Measurements from ENCODE around the gene CEP120. TPM values are rescaled to one million over a fixed set of nuclear protein-coding genes. Genes with fewer than 3 reads are reported as not detected.
A peak's percentile ranks its signal among the peaks of the same experiment; 100 is the strongest.

The CEP120 gene
- total and polyA plus RNA-seq, 2 experiments from 2014 or later: 7.5 to 16.4 TPM

DNA sequence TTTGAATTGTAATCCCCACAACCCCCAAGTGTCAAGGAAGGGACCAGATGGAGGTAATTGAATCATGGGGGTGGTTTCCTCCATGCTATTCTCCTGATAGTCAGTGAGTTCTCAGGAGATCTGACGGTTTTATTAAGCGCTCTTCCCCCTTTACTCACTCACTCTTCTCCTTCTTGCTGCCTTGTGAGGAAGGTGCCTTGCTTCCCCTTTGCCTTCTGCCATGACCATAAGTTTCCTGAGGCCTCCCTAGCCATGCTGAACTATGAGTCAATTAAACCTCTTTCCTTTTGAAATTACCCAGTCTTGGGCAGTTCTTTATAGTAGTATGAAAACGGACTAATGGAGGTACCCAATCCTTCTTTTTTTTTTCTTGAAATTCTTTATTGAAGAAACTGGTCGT is 2.2 kb upstream of the CEP120 start:
- no peak overlapping the region for H3K4me3 ChIP-seq
- H2AFZ ChIP-seq: no peak overlapping the region
- H3K27me3 ChIP-seq (replicated peaks; ENCODE audit: insufficient read depth): no peaks in the 10 kb centered on the region
- no peak for TF ChIP-seq EZH2phosphoT487 (IDR thresholded peaks at IDR 0.05; ENCODE audit: insufficient read depth, low read depth)
- H4K20me1 ChIP-seq (ENCODE audit: insufficient read depth): no peaks in the 10 kb centered on the region
- no peak overlapping the region for H3K27ac ChIP-seq
- peaks cover 11% of the 10 kb centered on the region for H3F3A ChIP-seq (ENCODE audit: insufficient read depth)
- H3K9me2 ChIP-seq (ENCODE audit: insufficient read depth): no peaks in the 10 kb centered on the region
- no peaks in the 10 kb centered on the region for H3K36me3 ChIP-seq (ENCODE audit: low read depth)
- in situ Hi-C loops (cut with MboI): no loop called here
- peaks cover 24% of the 10 kb centered on the region for H3K79me2 ChIP-seq (ENCODE audit: insufficient read depth)
- WGBS, 2 experiments (ENCODE audit: low coverage in 1 of 2, low lambda C conversion rate in 2 of 2, missing lambda C conversion rate in 2 of 2): 73 to 75% methylated on average over 4 of the region's 4 CpGs
- peaks cover 24% of the 10 kb centered on the region for H3K4me1 ChIP-seq (ENCODE audit: insufficient read depth)
- no peak overlapping the region for H3K9ac ChIP-seq
- H3K4me2 ChIP-seq (ENCODE audit: unreplicated experiment): no peak overlapping the region
- no peak for DNase-seq
- H3K9me3 ChIP-seq (ENCODE audit: low read depth): no peaks in the 10 kb centered on the region

DNA sequence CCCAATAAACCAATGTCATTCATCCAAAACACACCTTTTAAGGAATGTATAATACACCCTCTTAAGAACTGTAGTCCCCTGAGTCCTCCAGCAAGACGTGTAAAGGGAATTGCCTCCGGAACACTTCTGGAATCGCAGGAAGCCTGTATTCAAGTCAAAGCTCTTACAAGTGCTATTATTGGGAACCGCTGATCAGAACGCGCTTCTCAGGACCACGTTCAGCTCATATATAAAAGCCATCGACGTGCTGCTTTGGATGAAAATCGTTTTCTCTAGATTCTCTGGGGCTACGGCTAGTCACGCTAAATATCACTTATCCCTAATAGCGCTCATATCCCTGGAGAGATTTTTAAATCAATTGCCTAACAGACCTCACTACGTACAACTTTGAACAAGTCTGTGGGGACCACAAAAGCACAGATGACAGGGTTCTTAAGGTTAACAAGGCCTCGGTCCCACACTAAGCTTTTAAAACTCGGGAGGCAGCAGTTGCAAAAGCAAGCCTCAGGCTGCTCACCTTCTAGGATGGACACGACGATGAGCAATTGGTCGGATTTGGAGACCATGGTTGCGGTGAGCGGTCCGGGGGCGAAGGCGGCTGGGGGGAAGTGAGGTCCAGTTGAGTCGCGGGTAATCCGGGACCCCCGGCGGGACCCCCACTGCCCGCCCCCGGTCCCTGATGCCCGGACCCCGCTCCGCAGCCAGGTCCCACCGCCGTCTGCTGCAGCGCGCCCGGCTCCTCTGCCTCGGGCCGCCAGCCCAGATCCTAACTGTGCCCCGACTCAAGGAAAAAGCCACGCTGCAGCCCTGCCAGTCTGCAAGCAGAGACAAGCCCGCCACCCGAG is 548 bp downstream of the CEP120 start:
- no peaks in the 10 kb centered on the region for H3K9me3 ChIP-seq (ENCODE audit: low read depth)
- peaks cover 5% of the 10 kb centered on the region for H3K4me1 ChIP-seq (ENCODE audit: insufficient read depth)
- H3K79me2 ChIP-seq (ENCODE audit: insufficient read depth): peaks cover 44% of the 10 kb centered on the region
- peak; percentile 70 for DNase-seq
- H3F3A ChIP-seq (ENCODE audit: insufficient read depth): 0 out of 2 replicates have a peak, but pooled peaks cover 5% of the 10 kb centered on the region
- in situ Hi-C loops (cut with MboI): loop anchor here (25.0 kb wide), 1 partner anchor 190 kb away; no protein-coding TSS in a partner anchor
- peak overlapping the region; percentile 86 for H2AFZ ChIP-seq
- peak overlapping the region; percentile 80 for H3K27ac ChIP-seq
- H3K9ac ChIP-seq: peak overlapping the region; percentile 89
- peak overlapping the region; percentile 93 for H3K4me3 ChIP-seq
- peak overlapping the region; percentile 97 for H3K4me2 ChIP-seq (ENCODE audit: unreplicated experiment)
- H3K9me2 ChIP-seq (ENCODE audit: insufficient read depth): no peaks in the 10 kb centered on the region
- no peaks in the 10 kb centered on the region for H4K20me1 ChIP-seq (ENCODE audit: insufficient read depth)
- H3K27me3 ChIP-seq (replicated peaks; ENCODE audit: insufficient read depth): no peaks in the 10 kb centered on the region
- no peak for TF ChIP-seq EZH2phosphoT487 (IDR thresholded peaks at IDR 0.05; ENCODE audit: insufficient read depth, low read depth)
- no peak for TF ChIP-seq EZH2 (IDR thresholded peaks at IDR 0.05; ENCODE audit: insufficient read depth, poor library complexity, severe bottlenecking)
- 0 to 1% methylated on average over 35 to 45 of the region's 45 CpGs for WGBS, 2 experiments (ENCODE audit: low coverage in 1 of 2, low lambda C conversion rate in 2 of 2, missing lambda C conversion rate in 2 of 2)
- no peaks in the 10 kb centered on the region for H3K36me3 ChIP-seq (ENCODE audit: low read depth)

GRCh38 chr5:123421773-123422172 is 1.4 kb downstream of the CEP120 start:
- in situ Hi-C loops (cut with MboI): loop anchor here (25.0 kb wide), 1 partner anchor 191 kb away; no protein-coding TSS in a partner anchor

GRCh38 chr5:123414974-123415373 is 8.2 kb downstream of the CEP120 start:
- no peaks in the 10 kb centered on the region for H3F3A ChIP-seq (ENCODE audit: insufficient read depth)

More at GRCh38 chr5:123421773-123422172, 1.4 kb downstream of the CEP120 start:
- peak overlapping the region; percentile 97 for H3K4me2 ChIP-seq (ENCODE audit: unreplicated experiment)
- H3K36me3 ChIP-seq (ENCODE audit: low read depth): 0 out of 2 replicates have a peak, but pooled peaks cover 3% of the 10 kb centered on the region
- peak overlapping the region; percentile 93 for H3K4me3 ChIP-seq
- peak overlapping the region; percentile 86 for H2AFZ ChIP-seq
- no peak for TF ChIP-seq EZH2phosphoT487 (IDR thresholded peaks at IDR 0.05; ENCODE audit: insufficient read depth, low read depth)
- no peak for TF ChIP-seq EZH2 (IDR thresholded peaks at IDR 0.05; ENCODE audit: insufficient read depth, poor library complexity, severe bottlenecking)
- H3K27ac ChIP-seq: no peak overlapping the region
- peaks cover 5% of the 10 kb centered on the region for H3K4me1 ChIP-seq (ENCODE audit: insufficient read depth)
- H3K9ac ChIP-seq: peak overlapping the region; percentile 89
- WGBS, 2 experiments (ENCODE audit: low coverage in 1 of 2, low lambda C conversion rate in 2 of 2, missing lambda C conversion rate in 2 of 2): 0% methylated on average over 2 of the region's 2 CpGs
- no peaks in the 10 kb centered on the region for H3K27me3 ChIP-seq (replicated peaks; ENCODE audit: insufficient read depth)
- H3K79me2 ChIP-seq (ENCODE audit: insufficient read depth): peaks cover 44% of the 10 kb centered on the region
- H3K9me2 ChIP-seq (ENCODE audit: insufficient read depth): no peaks in the 10 kb centered on the region
- H3F3A ChIP-seq (ENCODE audit: insufficient read depth): 0 out of 2 replicates have a peak, but pooled peaks cover 5% of the 10 kb centered on the region
- H4K20me1 ChIP-seq (ENCODE audit: insufficient read depth): no peaks in the 10 kb centered on the region
- H3K9me3 ChIP-seq (ENCODE audit: low read depth): no peaks in the 10 kb centered on the region
- peak; percentile 29 for DNase-seq

More at GRCh38 chr5:123414974-123415373, 8.2 kb downstream of the CEP120 start:
- H3K27ac ChIP-seq: no peak overlapping the region
- H3K27me3 ChIP-seq (replicated peaks; ENCODE audit: insufficient read depth): no peaks in the 10 kb centered on the region
- H3K4me3 ChIP-seq: no peak overlapping the region
- in situ Hi-C loops (cut with MboI): loop anchor here (25.0 kb wide), 1 partner anchor 197 kb away; no protein-coding TSS in a partner anchor
- H3K79me2 ChIP-seq (ENCODE audit: insufficient read depth): peaks cover 15% of the 10 kb centered on the region
- no peak overlapping the region for H2AFZ ChIP-seq
- DNase-seq: no peak
- no peaks in the 10 kb centered on the region for H4K20me1 ChIP-seq (ENCODE audit: insufficient read depth)
- H3K36me3 ChIP-seq (ENCODE audit: low read depth): 0 out of 2 replicates have a peak, but pooled peaks cover 13% of the 10 kb centered on the region
- H3K9ac ChIP-seq: no peak overlapping the region
- H3K4me2 ChIP-seq (ENCODE audit: unreplicated experiment): no peak overlapping the region
- no peaks in the 10 kb centered on the region for H3K9me2 ChIP-seq (ENCODE audit: insufficient read depth)
- no peak for TF ChIP-seq EZH2 (IDR thresholded peaks at IDR 0.05; ENCODE audit: insufficient read depth, poor library complexity, severe bottlenecking)
- no peak for TF ChIP-seq EZH2phosphoT487 (IDR thresholded peaks at IDR 0.05; ENCODE audit: insufficient read depth, low read depth)
- H3K9me3 ChIP-seq (ENCODE audit: low read depth): no peaks in the 10 kb centered on the region
- no peaks in the 10 kb centered on the region for H3K4me1 ChIP-seq (ENCODE audit: insufficient read depth)
